H1 (cell line): ENCODE measurements around the gene KCNAB2. TPM values are rescaled to one million over a fixed set of nuclear protein-coding genes. Genes with fewer than 3 reads are reported as not detected.
A peak's percentile ranks its signal among the peaks of the same experiment; 100 is the strongest.

Source experiments
- CTCF ChIA-PET: fragments of 300-600 bp; sonication (Branson Sonifier 250); formaldehyde crosslinking; loops from one replicate; lab custom pipeline; 2021; ENCODE audit not compliant: partially characterized antibody; lab: Charles Lee
- POLR2A ChIA-PET: fragments of 300-600 bp; sonication (Branson Sonifier 250); formaldehyde crosslinking; loops from one replicate; lab custom pipeline; 2021; ENCODE audit warnings: inconsistent platforms; ENCODE audit not compliant: partially characterized antibody; lab: Charles Lee
- DNase-seq, 2 experiments: peaks; one replicate each; pipeline versions ENCODE4 v3.0.0 to v3.0.0-alpha.2; 2010 to 2022; ENCODE audit warnings: low spot score in 2 of 2, low read depth in 1 of 2, mixed read lengths in 1 of 2
- FAIRE-seq: peaks from 2 replicates; lab custom pipeline; 2011; peaks lifted over from hg19 to GRCh38; lab: Jason Lieb, UNC
- H2AFZ ChIP-seq: 2 replicates; pipeline ENCODE4 v1.8.1; 2012; ENCODE audit warnings: low read length, inconsistent platforms
- H2AK5ac ChIP-seq: 2 replicates; pipeline ENCODE4 v1.6.1; 2013; ENCODE audit warnings: low read depth, low read length
- H2BK120ac ChIP-seq: replicated peaks from 2 replicates; pipeline ENCODE3; 2013; ENCODE audit warnings: low read depth, low read length, inconsistent platforms
- H2BK12ac ChIP-seq: 2 replicates; pipeline ENCODE4 v1.6.1; 2013; ENCODE audit warnings: low read depth, low read length
- H2BK15ac ChIP-seq: 2 replicates; pipeline ENCODE4 v1.6.1; 2013; ENCODE audit warnings: low read length
- H2BK20ac ChIP-seq: 2 replicates; pipeline ENCODE4 v1.6.1; 2013; ENCODE audit warnings: low read length
- H2BK5ac ChIP-seq: 2 replicates; pipeline ENCODE4 v1.6.1; 2013; ENCODE audit warnings: low read depth, low read length
- H3K14ac ChIP-seq: 2 replicates; pipeline ENCODE4 v1.6.1; 2013; ENCODE audit warnings: inconsistent platforms; ENCODE audit not compliant: insufficient read length
- H3K18ac ChIP-seq: 2 replicates; pipeline ENCODE4 v1.6.1; 2013; ENCODE audit warnings: low read length; ENCODE audit errors: extremely low read depth
- H3K23ac ChIP-seq: 2 replicates; pipeline ENCODE4 v1.6.1; 2013; ENCODE audit warnings: inconsistent platforms; ENCODE audit not compliant: insufficient read length
- H3K23me2 ChIP-seq: 2 replicates; pipeline ENCODE4 v1.6.1; 2013; ENCODE audit warnings: low read depth, low read length
- H3K27ac ChIP-seq: 2 replicates; pipeline ENCODE4 v1.6.1; 2011; ENCODE audit warnings: low read depth, low read length, inconsistent platforms
- H3K27me3 ChIP-seq, 4 experiments: replicated peaks in 1 of 4; 1 replicate in 1 of 4; 2 replicates in 3 of 4; pipeline versions ENCODE4 v1.6.1 to v1.8.1; 2011 to 2013; ENCODE audit warnings: low read length in 3 of 4, mild to moderate bottlenecking in 3 of 4, inconsistent platforms in 2 of 4, mixed read lengths in 2 of 4, moderate library complexity in 1 of 4; ENCODE audit not compliant: control insufficient read depth in 3 of 4, insufficient read depth in 3 of 4; ENCODE audit errors: extremely low read depth in 1 of 4
- H3K36me3 ChIP-seq, 4 experiments: 2 replicates each; pipeline versions ENCODE4 v1.6.1 to v1.8.1; 2011 to 2013; ENCODE audit warnings: mild to moderate bottlenecking in 4 of 4, low read length in 3 of 4, moderate library complexity in 2 of 4, control low read depth in 1 of 4, inconsistent platforms in 1 of 4; ENCODE audit not compliant: insufficient read depth in 4 of 4, control insufficient read depth in 2 of 4
- H3K4ac ChIP-seq: replicated peaks from 2 replicates; pipeline ENCODE3; 2013; ENCODE audit warnings: low read length, low read depth, mixed read lengths, inconsistent platforms; ENCODE audit not compliant: insufficient read length
- H3K4me1 ChIP-seq, 4 experiments: replicated peaks in 1 of 4; 1 replicate in 1 of 4; 2 replicates in 3 of 4; pipeline versions ENCODE4 v1.6.1 to v1.8.1; 2011 to 2013; ENCODE audit warnings: low read length in 3 of 4, inconsistent platforms in 2 of 4, mixed read lengths in 1 of 4; ENCODE audit not compliant: insufficient read depth in 4 of 4, control insufficient read depth in 3 of 4
- H3K4me2 ChIP-seq, 2 experiments: 2 replicates each; pipeline versions ENCODE4 v1.6.1 to v1.8.1; 2011 to 2013; ENCODE audit warnings: low read depth in 2 of 2, low read length in 2 of 2, control low read depth in 1 of 2, inconsistent platforms in 1 of 2, mild to moderate bottlenecking in 1 of 2; ENCODE audit not compliant: insufficient read depth in 1 of 2
- H3K4me3 ChIP-seq, 4 experiments: fragments of 200-600, 300-600 bp in 1 of 4; sonication (generic), shearing (Covaris generic), sonication (Bioruptor Twin) in 1 of 4; 2 replicates each; pipeline versions ENCODE4 v1.5.1 to v1.8.1; 2011 to 2016; ENCODE audit warnings: low read length in 4 of 4, low read depth in 3 of 4, control low read depth in 2 of 4, inconsistent platforms in 2 of 4, mild to moderate bottlenecking in 2 of 4, mixed read lengths in 1 of 4, moderate library complexity in 1 of 4; ENCODE audit not compliant: insufficient read depth in 2 of 4; ENCODE audit errors: extremely low read depth in 1 of 4
- H3K56ac ChIP-seq: replicated peaks from 2 replicates; pipeline ENCODE3; 2013; ENCODE audit warnings: low read depth, mild to moderate bottlenecking, mixed read lengths, low read length, inconsistent platforms; ENCODE audit not compliant: insufficient read length
- H3K79me1 ChIP-seq: 2 replicates; pipeline ENCODE4 v1.6.1; 2013; ENCODE audit warnings: low read depth, low read length, control low read depth
- H3K79me2 ChIP-seq, 2 experiments: 2 replicates each; pipeline versions ENCODE4 v1.6.1 to v1.8.1; 2012 to 2013; ENCODE audit warnings: low read length in 2 of 2, mild to moderate bottlenecking in 2 of 2, inconsistent platforms in 1 of 2; ENCODE audit not compliant: insufficient read depth in 2 of 2, control insufficient read depth in 1 of 2
- H3K9ac ChIP-seq, 4 experiments: replicated peaks in 1 of 4; 1 replicate in 1 of 4; 2 replicates in 3 of 4; pipeline versions ENCODE4 v1.6.1 to v1.8.1; 2011 to 2013; ENCODE audit warnings: low read depth in 3 of 4, low read length in 3 of 4, control low read depth in 2 of 4, mild to moderate bottlenecking in 2 of 4, moderate library complexity in 2 of 4, inconsistent platforms in 1 of 4; ENCODE audit errors: extremely low read depth in 1 of 4
- H3K9me3 ChIP-seq, 2 experiments: 2 replicates each; pipeline versions ENCODE4 v1.6.1 to v1.8.1; 2012 to 2013; ENCODE audit warnings: mild to moderate bottlenecking in 2 of 2, moderate library complexity in 2 of 2, control low read depth in 1 of 2, inconsistent platforms in 1 of 2, low read depth in 1 of 2, low read length in 1 of 2, mixed read lengths in 1 of 2; ENCODE audit not compliant: insufficient read depth in 2 of 2
- H4K20me1 ChIP-seq, 2 experiments: replicated peaks in 1 of 2; 2 replicates each; pipeline versions ENCODE3 to v1.8.1; 2011 to 2013; ENCODE audit warnings: inconsistent platforms in 2 of 2, low read length in 2 of 2, mild to moderate bottlenecking in 1 of 2; ENCODE audit not compliant: insufficient read depth in 2 of 2, control insufficient read depth in 1 of 2
- H4K5ac ChIP-seq: 2 replicates; pipeline ENCODE4 v1.6.1; 2013; ENCODE audit warnings: low read length, low read depth, mixed read lengths, inconsistent platforms; ENCODE audit not compliant: insufficient read length
- H4K8ac ChIP-seq: 2 replicates; pipeline ENCODE4 v1.8.0; 2013; ENCODE audit warnings: mild to moderate bottlenecking, moderate library complexity, low read length, inconsistent platforms; ENCODE audit not compliant: insufficient read depth; ENCODE audit errors: extremely low read depth
- H4K91ac ChIP-seq: replicated peaks from 2 replicates; pipeline ENCODE3; 2013; ENCODE audit warnings: low read length, mixed read lengths, inconsistent platforms; ENCODE audit not compliant: insufficient read length
- CEBPB ChIP-seq: IDR thresholded peaks from 2 replicates; pipeline ENCODE4 v1.6.1; 2012; ENCODE audit warnings: low read depth, low read length
- EGR1 ChIP-seq: IDR thresholded peaks from 2 replicates; pipeline ENCODE4 v1.6.1; 2011; ENCODE audit warnings: low read depth, low read length, borderline replicate concordance
- JUND ChIP-seq: IDR thresholded peaks from 2 replicates; pipeline ENCODE4 v1.6.1; 2011; ENCODE audit warnings: mild to moderate bottlenecking, improper control_type of control experiment, low read length
- PHF8 ChIP-seq: fragments of 200-600 bp; sonication (generic); conservative IDR thresholded peaks from 2 replicates; pipeline ENCODE4 v1.7.1; 2012; ENCODE audit warnings: low read depth, mild to moderate bottlenecking, inconsistent platforms, low read length, moderate library complexity
- WGBS, 2 experiments: shearing (Covaris generic) in 1 of 2; methylation state at CpG; one replicate each; pipeline versions ENCODE4 v1.1.6 to v1.1.7; 2013 to 2015; ENCODE audit warnings: low lambda C conversion rate in 2 of 2, mixed read lengths in 2 of 2, inconsistent platforms in 1 of 2, low coverage in 1 of 2, missing lambda C conversion rate in 1 of 2; ENCODE audit not compliant: insufficient replicate concordance in 2 of 2, insufficient coverage in 1 of 2, insufficient read length in 1 of 2; ENCODE audit errors: extremely low coverage in 1 of 2, missing lambda C conversion rate in 1 of 2; 5-methylcytosine and 5-hydroxymethylcytosine counted together
- polyA plus RNA-seq, 7 experiments: library from polyadenylated mRNA; depleted of rRNA in 3 of 7; stranded (reverse) in 5 of 7; unstranded in 2 of 7; fragments of >200 nt in 5 of 7; fragments of 200-250 nt in 2 of 7; gene quantifications; 1 replicate in 5 of 7; 2 replicates in 1 of 7; 4 replicates in 1 of 7; pipeline versions ENCODE4 v1.2.1 to v1.2.3, GENCODE V29; 2011 to 2013; ENCODE audit warnings: missing spikeins in 2 of 7, mixed read lengths in 2 of 7
- total RNA-seq: library from RNA; stranded (reverse); fragmentation: NEBNext Ultra II Directional; extraction: Animal tissue kit (Norgen Biotek cat#: 25700); gene quantifications from 2 replicates; pipeline ENCODE4 v1.2.1, GENCODE V29; 2021
- TF ChIP-seq, protein P1 (sequence below): IDR thresholded peaks from 2 replicates; pipeline ENCODE4 v1.6.1; 2012; ENCODE audit warnings: inconsistent platforms

The KCNAB2 gene
- total and polyA plus RNA-seq, 2 of the 8 experiments (the other 6 are each of a cell fraction or from before 2014, with no cell fraction given), result 4.5 to 7.0 TPM

DNA sequence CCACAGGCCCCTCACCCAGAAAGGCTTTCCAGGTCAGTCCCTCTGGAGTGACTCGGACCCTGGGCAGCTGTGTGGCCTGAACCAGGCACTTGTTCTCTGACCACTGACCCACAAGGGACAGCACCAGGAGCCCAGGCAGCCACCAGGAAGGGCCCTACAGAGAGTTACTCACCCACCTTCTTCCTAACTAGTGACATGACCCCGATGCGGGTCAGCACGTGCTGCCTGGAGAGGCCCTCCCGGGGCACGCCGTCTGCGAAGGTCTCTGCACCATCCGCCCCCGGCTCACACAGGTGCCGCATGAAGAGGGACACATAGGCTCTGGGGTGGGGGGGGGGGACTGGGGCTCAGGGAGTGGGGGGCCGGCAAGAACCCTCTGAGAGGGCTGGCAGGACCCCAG is 78.7 kb downstream of the KCNAB2 start:
- ChIA-PET CTCF (no interaction called here), POLR2A (no interaction called here)
- Histone ChIP-seq H3K4me1 (peaks cover 0 to 9% (median 4%) of the 10 kb centered on the region in 4 experiments; a peak in 4 of 7 replicates), H3K23ac (no peak overlapping the region), H2BK5ac (no peak overlapping the region), H3K23me2 (no peaks in the 10 kb centered on the region), H2BK12ac (no peak overlapping the region), H2BK20ac (no peak overlapping the region), H3K27ac (no peak overlapping the region), H3K4me3 (no peak overlapping the region), H3K27me3 (peaks cover 0 to 16% (median 12%) of the 10 kb centered on the region in 4 experiments; a peak in 6 of 7 replicates), H3K56ac (no peak overlapping the region), H3K14ac (no peak overlapping the region), H3K4me2 (no peak overlapping the region), H2BK15ac (no peak overlapping the region), H3K9ac (no peak overlapping the region), H3K4ac (no peak overlapping the region), H2AK5ac (no peak overlapping the region), H2AFZ (no peak overlapping the region), H3K79me2 (no peaks in the 10 kb centered on the region), H4K91ac (no peak overlapping the region), H3K36me3 (no peaks in the 10 kb centered on the region), H3K9me3 (no peaks in the 10 kb centered on the region), H4K20me1 (no peaks in the 10 kb centered on the region), H2BK120ac (no peak overlapping the region), H3K79me1 (no peaks in the 10 kb centered on the region), H4K8ac (peak overlapping the region; percentile 57; the same call in 1 of the 2 replicates), H3K18ac (no peak overlapping the region), H4K5ac (no peak overlapping the region)
- DNase-seq (no peak), FAIRE-seq (no peak)
- WGBS, 2 experiments, result 92% methylated on average over 11 of the region's 12 CpGs; no CpG with 5 or more reads in 1 of the 2 experiments
- TF ChIP-seq PHF8, result no peak
- no peak for TF ChIP-seq EGR1
- no peak for TF ChIP-seq CEBPB
- no peak for TF ChIP-seq JUND
- TF ChIP-seq, protein P1, sequence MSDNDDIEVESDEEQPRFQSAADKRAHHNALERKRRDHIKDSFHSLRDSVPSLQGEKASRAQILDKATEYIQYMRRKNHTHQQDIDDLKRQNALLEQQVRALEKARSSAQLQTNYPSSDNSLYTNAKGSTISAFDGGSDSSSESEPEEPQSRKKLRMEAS, result no peak
